LNCaP clone FGC (cell line): ENCODE results near the gene CCL16.
"Not testable (repeated sequence)": the region's sequence is repeated elsewhere in the genome, so short reads cannot be mapped to it uniquely, and the experiment has no call there.

Experiments
- DNase-seq: peaks from one replicate; pipeline ENCODE4 v3.0.0-alpha.2; 2011; ENCODE audit warnings: low read depth
- H3K4me3 ChIP-seq: 2 replicates; pipeline ENCODE4 v1.5.1; 2011; ENCODE audit warnings: mild to moderate bottlenecking, low read depth, low read length, control low read depth
- CTCF ChIP-seq: IDR thresholded peaks from 2 replicates; pipeline ENCODE4 v1.5.1; 2012; ENCODE audit warnings: mild to moderate bottlenecking; ENCODE audit not compliant: control insufficient read depth, insufficient read depth; ENCODE audit errors: extremely low read depth

CCL16 gene

GRCh38 chr17:36016555-36016954 lies 35.3 kb upstream of the CCL16 start:
- no peak overlapping the region for H3K4me3 ChIP-seq
- TF ChIP-seq CTCF, result no peak
- no peak for DNase-seq

- DNase-seq, H3K4me3 ChIP-seq: not testable (repeated sequence)
Measured at GRCh38 chr17:36015895-36016294, 34.6 kb upstream of the CCL16 start.

- no peak for DNase-seq
- no peak for TF ChIP-seq CTCF
- no peak overlapping the region for H3K4me3 ChIP-seq
Measured at GRCh38 chr17:36014946-36015345, 33.6 kb upstream of the CCL16 start.

GRCh38 chr17:36011201-36011600 lies 29.9 kb upstream of the CCL16 start:
- no peak for TF ChIP-seq CTCF
- H3K4me3 ChIP-seq, result no peak overlapping the region
- DNase-seq, result no peak

- no peak for DNase-seq
- peak; percentile 11; the same call in 1 of the 2 replicates for TF ChIP-seq CTCF
- H3K4me3 ChIP-seq, result no peak overlapping the region
Measured at GRCh38 chr17:36008998-36009665, 27.8 kb upstream of the CCL16 start.

- no peak overlapping the region for H3K4me3 ChIP-seq
- TF ChIP-seq CTCF, result no peak
- DNase-seq, result no peak
Measured at GRCh38 chr17:36004594-36005108, 23.4 kb upstream of the CCL16 start.

- DNase-seq, result no peak
- H3K4me3 ChIP-seq, result no peak overlapping the region
- TF ChIP-seq CTCF, result no peak
Measured at GRCh38 chr17:36002631-36003030, 21.3 kb upstream of the CCL16 start.
